Right lobe of liver (tissue), 6 donors: ENCODE results near the gene DNAJA4. TPM values are rescaled to one million over a fixed set of nuclear protein-coding genes. Genes with fewer than 3 reads are reported as not detected.
A peak's percentile ranks its signal among the peaks of the same experiment; 100 is the strongest.

ENCODE experiments used
- ATAC-seq, 4 donors: fragments of 200-7000 bp; cut with Tn5 transposase; one replicate each; pipeline ENCODE4 v1.9.1; 2020; ENCODE audit warnings: mild to moderate bottlenecking in 4 of 4, moderate library complexity in 4 of 4
- DNase-seq, 3 donors: peaks; one replicate each; pipeline ENCODE4 v3.0.0-alpha.2; 2020
- H3K27ac ChIP-seq, 3 donors: fragments of 200-600 bp; one replicate each; pipeline ENCODE4 v1.8.0; 2022
- H3K27me3 ChIP-seq, 2 donors: fragments of 200-600 bp; one replicate each; pipeline ENCODE4 v1.8.0; 2022
- H3K36me3 ChIP-seq, 4 donors: fragments of 200-600 bp; sonication (generic) in 1 of 4; one replicate each; pipeline versions ENCODE4 v1.5.1 to v1.8.0; 2017 to 2022; ENCODE audit warnings: control low read depth in 1 of 4
- H3K4me1 ChIP-seq, 4 donors: fragments of 200-600 bp; sonication (generic) in 1 of 4; one replicate each; pipeline versions ENCODE4 v1.5.1 to v1.8.0; 2017 to 2022; ENCODE audit warnings: control low read depth in 1 of 4
- H3K4me3 ChIP-seq, 3 donors: fragments of 200-600 bp; one replicate each; pipeline ENCODE4 v1.8.0; 2022
- H3K9me3 ChIP-seq, 4 donors: fragments of 200-600 bp; sonication (generic) in 1 of 4; one replicate each; pipeline versions ENCODE4 v1.5.1 to v1.8.0; 2017 to 2022; ENCODE audit warnings: control low read depth in 1 of 4
- POLR2A ChIP-seq: fragments of 450-650 bp; IDR thresholded peaks from one replicate; pipeline ENCODE4 v1.6.1; 2017; ENCODE audit warnings: antibody characterized with exemption, mild to moderate bottlenecking
- WGBS: methylation state at CpG from one replicate; pipeline ENCODE4 v1.1.6; 2018; ENCODE audit warnings: low coverage, low lambda C conversion rate; ENCODE audit not compliant: insufficient coverage; ENCODE audit errors: missing lambda C conversion rate; 5-methylcytosine and 5-hydroxymethylcytosine counted together
- intact Hi-C, 2 donors: fragments of 100-400 bp; cut with DNase I; formaldehyde crosslinking; loops; one replicate each; pipeline versions ENCODE4 v1.11.2 to v1.14.1; 2022
- long read RNA-seq: library from polyadenylated mRNA; unstranded; transcript quantifications from one replicate; pipeline ENCODE4 v2.0.0, GENCODE V29; 2019
- total RNA-seq, 6 experiments: library from RNA; depleted of rRNA in 2 of 6; stranded (reverse); fragments of >200 nt in 2 of 6; fragmentation: NEBNext Ultra II Directional in 3 of 6; extraction: Animal tissue kit (Norgen Biotek cat#: 25700) in 3 of 6; gene quantifications; one replicate each; pipeline versions ENCODE4 v1.1.0 to v1.2.4, GENCODE V29; 2016 to 2023
- TF ChIP-seq, protein P1 (sequence below), 4 donors: fragments of 200-600 bp in 3 of 4; fragments of 450-650 bp in 1 of 4; IDR thresholded peaks; one replicate each; pipeline versions ENCODE4 v1.5.1 to v1.8.0; 2016 to 2022; ENCODE audit warnings: antibody characterized with exemption in 4 of 4, mild to moderate bottlenecking in 2 of 4
- donor health status: DM: no; HTN: yes; CAD: no.
- donor health status: DM: no; HTN: no; CAD: no.
- donor health status: DM: no; HTN: no; CAD: no.
- donor health status: DM: no; HTN: yes; CAD: no.
- donor health status: DM: no; HTN: yes; CAD: no.

DNAJA4 gene
- total RNA-seq, result 1 to 10 TPM in 4 of 6 experiments, under 1 TPM in 2; 0.73 to 3.4 (median 1.9) TPM
- long read RNA-seq, result 0 reads

DNA sequence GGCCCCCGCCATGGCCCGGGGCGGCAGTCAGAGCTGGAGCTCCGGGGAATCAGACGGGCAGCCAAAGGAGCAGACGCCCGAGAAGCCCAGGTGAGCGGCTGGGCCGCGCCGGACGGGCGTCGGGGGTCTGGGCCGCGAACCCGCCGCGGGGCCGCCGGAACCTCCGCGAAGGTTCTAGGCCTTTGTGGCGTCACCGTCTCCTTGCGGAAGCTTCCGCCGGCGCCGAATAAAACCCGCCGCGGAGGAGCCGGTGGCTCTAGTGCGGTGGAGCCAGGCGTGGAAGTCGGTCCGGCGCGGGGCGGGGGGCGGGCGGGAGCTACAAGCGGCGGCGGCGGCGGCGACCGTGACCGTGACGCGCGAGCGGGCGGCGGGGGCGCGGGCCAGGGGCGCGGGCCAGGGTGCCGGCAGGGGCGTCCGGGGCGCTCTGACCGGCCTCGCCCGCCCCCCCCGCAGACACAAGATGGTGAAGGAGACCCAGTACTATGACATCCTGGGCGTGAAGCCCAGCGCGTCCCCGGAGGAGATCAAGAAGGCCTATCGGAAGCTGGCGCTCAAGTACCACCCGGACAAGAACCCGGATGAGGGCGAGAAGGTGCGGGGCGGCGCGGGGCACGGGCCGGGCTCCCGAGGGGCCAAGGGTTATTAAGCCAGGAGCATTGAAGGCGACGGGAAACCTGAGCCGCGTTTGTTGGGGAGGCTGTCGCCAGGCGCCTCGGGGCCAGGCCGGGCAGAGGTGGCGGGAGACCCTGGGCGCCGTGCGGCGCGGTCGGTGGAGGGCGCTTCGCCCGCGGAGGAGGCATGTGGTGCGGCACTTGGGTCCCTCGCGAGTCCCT lies at the start of gene DNAJA4:
DNAJA4 (plus strand) TSS at position 259 of the 833 bp plus-strand sequence; CDS start at position 461, 202 bp downstream.
- 11% methylated on average over 29 of the region's 107 CpGs for WGBS
- intact Hi-C loops, result no loop called here
- TF ChIP-seq, protein P1, sequence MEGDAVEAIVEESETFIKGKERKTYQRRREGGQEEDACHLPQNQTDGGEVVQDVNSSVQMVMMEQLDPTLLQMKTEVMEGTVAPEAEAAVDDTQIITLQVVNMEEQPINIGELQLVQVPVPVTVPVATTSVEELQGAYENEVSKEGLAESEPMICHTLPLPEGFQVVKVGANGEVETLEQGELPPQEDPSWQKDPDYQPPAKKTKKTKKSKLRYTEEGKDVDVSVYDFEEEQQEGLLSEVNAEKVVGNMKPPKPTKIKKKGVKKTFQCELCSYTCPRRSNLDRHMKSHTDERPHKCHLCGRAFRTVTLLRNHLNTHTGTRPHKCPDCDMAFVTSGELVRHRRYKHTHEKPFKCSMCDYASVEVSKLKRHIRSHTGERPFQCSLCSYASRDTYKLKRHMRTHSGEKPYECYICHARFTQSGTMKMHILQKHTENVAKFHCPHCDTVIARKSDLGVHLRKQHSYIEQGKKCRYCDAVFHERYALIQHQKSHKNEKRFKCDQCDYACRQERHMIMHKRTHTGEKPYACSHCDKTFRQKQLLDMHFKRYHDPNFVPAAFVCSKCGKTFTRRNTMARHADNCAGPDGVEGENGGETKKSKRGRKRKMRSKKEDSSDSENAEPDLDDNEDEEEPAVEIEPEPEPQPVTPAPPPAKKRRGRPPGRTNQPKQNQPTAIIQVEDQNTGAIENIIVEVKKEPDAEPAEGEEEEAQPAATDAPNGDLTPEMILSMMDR (IDR thresholded peaks at IDR 0.05), result no peak
- TF ChIP-seq POLR2A, result no peak
- peak within 1 kb of the TSS; percentile 36 to 70 (median 59) for H3K27ac ChIP-seq
- peaks cover 0 to 3% (median 0%) of the 10 kb centered on the region in 4 donors for H3K4me1 ChIP-seq
- peak; percentile 45 to 62 (median 56) for ATAC-seq
- H3K9me3 ChIP-seq, result no peaks in the 10 kb centered on the region
- H3K4me3 ChIP-seq, result peak within 1 kb of the TSS; percentile 41 to 53 (median 47)
- H3K27me3 ChIP-seq, result no peaks in the 10 kb centered on the region
- DNase-seq, result peak; percentile 55 to 67 (median 56)
- H3K36me3 ChIP-seq, result no peaks in the 10 kb centered on the region

- TF ChIP-seq, protein P1 (IDR thresholded peaks at IDR 0.05), result no peak
- TF ChIP-seq POLR2A, result no peak
- Histone ChIP-seq H3K9me3 (no peaks in the 10 kb centered on the region), H3K27ac (peak overlapping the region in 1 of 3 donors; percentile 9), H3K4me1 (peaks cover 0 to 15% (median 6%) of the 10 kb centered on the region in 4 donors), H3K4me3 (no peak overlapping the region), H3K36me3 (no peaks in the 10 kb centered on the region), H3K27me3 (no peaks in the 10 kb centered on the region)
- ATAC-seq, result peak; percentile 95 to 98 (median 98)
- DNase-seq, result peak; percentile 79 to 94 (median 89)
- WGBS, result 75% methylated on average over 3 of the region's 7 CpGs
- intact Hi-C loops, result no loop called here
These were observed 47.9 kb upstream of the DNAJA4 start for GRCh38 chr15:78216276-78217104.

DNA sequence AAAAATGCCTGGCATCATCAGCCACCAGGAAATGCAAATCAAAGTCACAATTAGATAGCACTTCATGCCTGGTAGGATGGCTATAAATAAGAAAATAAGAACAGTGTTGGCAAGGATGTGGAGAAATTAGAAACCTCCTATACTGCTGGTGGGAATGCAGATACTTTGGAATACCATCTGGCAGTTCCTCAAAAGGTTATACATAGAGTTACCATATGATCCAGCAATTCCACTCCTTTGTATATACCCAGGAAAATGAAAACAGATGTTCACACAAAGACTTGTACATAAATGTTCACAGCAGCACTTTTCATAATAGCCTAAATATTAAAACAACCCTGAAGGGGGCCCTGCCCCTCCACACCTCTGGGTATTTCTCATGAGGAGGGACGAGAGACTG lies 43.6 kb upstream of the DNAJA4 start:
- Histone ChIP-seq H3K9me3 (no peaks in the 10 kb centered on the region), H3K4me3 (no peak overlapping the region), H3K36me3 (no peaks in the 10 kb centered on the region), H3K27me3 (no peaks in the 10 kb centered on the region), H3K4me1 (peaks cover 0 to 14% (median 6%) of the 10 kb centered on the region in 4 donors), H3K27ac (no peak overlapping the region)
- WGBS, result 67% methylated on average over 1 of the region's 1 CpG
- DNase-seq (no peak), ATAC-seq (no peak)
- intact Hi-C loops, result no loop called here
- no peak for TF ChIP-seq POLR2A
- TF ChIP-seq, protein P1 (IDR thresholded peaks at IDR 0.05), result no peak

DNA sequence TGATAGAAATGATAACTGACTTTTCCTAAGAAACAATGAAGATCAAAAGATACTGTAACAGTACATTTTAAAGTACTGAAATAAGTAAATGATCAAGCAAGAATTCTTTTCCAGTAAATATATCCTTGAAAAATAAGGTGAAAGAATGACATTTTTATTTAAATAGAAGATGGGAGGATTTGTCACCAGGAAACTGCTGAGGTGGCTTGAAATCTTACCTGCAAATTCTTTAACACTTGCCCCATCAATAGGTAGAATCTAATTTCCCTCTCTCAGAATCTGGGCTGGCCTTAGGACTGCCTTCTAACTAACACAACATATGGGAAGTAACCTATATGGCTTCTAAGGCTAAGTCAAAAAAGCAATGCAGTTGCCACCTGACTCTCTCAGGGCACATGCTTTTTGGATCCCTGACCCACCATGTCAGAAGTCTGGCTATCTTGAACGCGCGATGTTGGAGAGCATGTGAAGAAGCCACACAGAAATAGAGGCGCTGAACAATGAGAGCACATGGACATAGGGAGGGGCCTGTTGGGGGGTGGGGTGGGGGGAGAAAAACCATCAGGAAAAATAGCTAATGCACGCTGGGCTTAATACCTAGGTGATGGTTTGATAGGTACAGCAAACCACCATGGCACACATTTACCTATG lies 41.5 kb upstream of the DNAJA4 start:
- Histone ChIP-seq H3K27me3 (no peaks in the 10 kb centered on the region), H3K4me3 (no peak overlapping the region), H3K4me1 (no peaks in the 10 kb centered on the region), H3K27ac (no peak overlapping the region), H3K36me3 (no peaks in the 10 kb centered on the region), H3K9me3 (no peaks in the 10 kb centered on the region)
- 86% methylated on average over 5 of the region's 5 CpGs for WGBS
- no peak for ATAC-seq
- TF ChIP-seq, protein P1 (IDR thresholded peaks at IDR 0.05), result no peak
- no peak for TF ChIP-seq POLR2A
- no peak for DNase-seq
- intact Hi-C loops, result no loop called here
